Activated T-helper 17 cell treated with anti-CD3 and anti-CD28 coated beads, Interleukin-2, amount 50 U/mL, for 72 hours (primary cell): ENCODE measurements around the gene DPP4. TPM values are rescaled to one million over a fixed set of nuclear protein-coding genes. Genes with fewer than 3 reads are reported as not detected.
"Not testable (repeated sequence)": the region's sequence is repeated elsewhere in the genome, so short reads cannot be mapped to it uniquely, and the experiment has no call there.

Experiments
- ATAC-seq: fragments of 150-1000 bp; cut with Tn5 transposase; replicated peaks from 2 replicates; pipeline ENCODE4 v1.10.0; 2021; ENCODE audit warnings: mild to moderate bottlenecking, moderate library complexity
- H3K27ac Mint-ChIP-seq: one replicate; pipeline ENCODE4 v1.8.0; 2022; ENCODE audit warnings: mixed read lengths
- H3K27me3 Mint-ChIP-seq: one replicate; pipeline ENCODE4 v1.8.0; 2022; ENCODE audit warnings: mixed read lengths
- H3K36me3 Mint-ChIP-seq: one replicate; pipeline ENCODE4 v1.8.0; 2022; ENCODE audit warnings: low read depth, mild to moderate bottlenecking, mixed read lengths
- H3K4me1 Mint-ChIP-seq: one replicate; pipeline ENCODE4 v1.8.0; 2022; ENCODE audit warnings: mixed read lengths
- H3K4me3 Mint-ChIP-seq: one replicate; pipeline ENCODE4 v1.8.0; 2022; ENCODE audit warnings: mild to moderate bottlenecking, mixed read lengths
- H3K9me3 Mint-ChIP-seq: one replicate; pipeline ENCODE4 v1.8.0; 2022; ENCODE audit warnings: mixed read lengths
- total RNA-seq, 2 donors: library from RNA; stranded (reverse); gene quantifications; one replicate each; pipeline ENCODE4 v1.2.3, GENCODE V29; 2022

DPP4 gene
- total RNA-seq, 2 donors from 2014 or later, result 34.6 to 97.7 TPM

GRCh38 chr2:161988589-161988988 lies 85.4 kb downstream of the DPP4 start:
- H3K9me3 Mint-ChIP-seq, result peaks cover 4% of the 10 kb centered on the region
- no peak overlapping the region for H3K4me3 Mint-ChIP-seq
- no peak for ATAC-seq
- H3K27ac Mint-ChIP-seq, result no peak overlapping the region
- peaks cover 19% of the 10 kb centered on the region for H3K36me3 Mint-ChIP-seq
- H3K4me1 Mint-ChIP-seq, result peaks cover 12% of the 10 kb centered on the region
- no peaks in the 10 kb centered on the region for H3K27me3 Mint-ChIP-seq

- no peak overlapping the region for H3K4me3 Mint-ChIP-seq
- H3K27ac Mint-ChIP-seq, result no peak overlapping the region
- H3K36me3 Mint-ChIP-seq, result peaks cover 7% of the 10 kb centered on the region
- no peak for ATAC-seq
- peaks cover 4% of the 10 kb centered on the region for H3K9me3 Mint-ChIP-seq
- H3K27me3 Mint-ChIP-seq, result no peaks in the 10 kb centered on the region
- H3K4me1 Mint-ChIP-seq, result peaks cover 6% of the 10 kb centered on the region
Observed at GRCh38 chr2:161987311-161987710, 86.7 kb downstream of the DPP4 start.

- Mint-ChIP-seq H3K4me3 (no peak overlapping the region), H3K4me1 (peaks cover 26% of the 10 kb centered on the region), H3K9me3 (peaks cover 4% of the 10 kb centered on the region), H3K27me3 (no peaks in the 10 kb centered on the region), H3K27ac (no peak overlapping the region), H3K36me3 (no peaks in the 10 kb centered on the region)
- no peak for ATAC-seq
Observed at GRCh38 chr2:161983866-161984265, 90.1 kb downstream of the DPP4 start.

GRCh38 chr2:161983331-161983651 lies 90.7 kb downstream of the DPP4 start:
- H3K9me3 Mint-ChIP-seq, result peaks cover 4% of the 10 kb centered on the region
- no peaks in the 10 kb centered on the region for H3K36me3 Mint-ChIP-seq
- peak overlapping the region; percentile 56 for H3K4me3 Mint-ChIP-seq
- H3K27ac Mint-ChIP-seq, result peak overlapping the region; percentile 75
- H3K4me1 Mint-ChIP-seq, result peaks cover 26% of the 10 kb centered on the region
- ATAC-seq, result no peak
- no peaks in the 10 kb centered on the region for H3K27me3 Mint-ChIP-seq

GRCh38 chr2:161982548-161983330 lies 91.3 kb downstream of the DPP4 start:
- no peaks in the 10 kb centered on the region for H3K27me3 Mint-ChIP-seq
- ATAC-seq, result no peak
- no peaks in the 10 kb centered on the region for H3K36me3 Mint-ChIP-seq
- H3K9me3 Mint-ChIP-seq, result peaks cover 4% of the 10 kb centered on the region
- peak overlapping the region; percentile 75 for H3K27ac Mint-ChIP-seq
- peaks cover 26% of the 10 kb centered on the region for H3K4me1 Mint-ChIP-seq
- peak overlapping the region; percentile 56 for H3K4me3 Mint-ChIP-seq

GRCh38 chr2:161981679-161982250 lies 92.2 kb downstream of the DPP4 start:
- Mint-ChIP-seq H3K9me3 (peaks cover 4% of the 10 kb centered on the region), H3K4me1 (peaks cover 26% of the 10 kb centered on the region), H3K27me3 (no peaks in the 10 kb centered on the region), H3K36me3 (no peaks in the 10 kb centered on the region), H3K27ac (peak overlapping the region; percentile 74), H3K4me3 (peak overlapping the region; percentile 56)
- ATAC-seq, result peak; percentile 27

GRCh38 chr2:161980976-161981375 lies 93.0 kb downstream of the DPP4 start:
- peak; percentile 55 for ATAC-seq
- Mint-ChIP-seq H3K36me3 (no peaks in the 10 kb centered on the region), H3K27ac (peak overlapping the region; percentile 74), H3K9me3 (no peaks in the 10 kb centered on the region), H3K4me1 (peaks cover 32% of the 10 kb centered on the region), H3K4me3 (peak overlapping the region; percentile 56), H3K27me3 (no peaks in the 10 kb centered on the region)

- Mint-ChIP-seq H3K4me3 (peak overlapping the region; percentile 50), H3K27ac (peak overlapping the region; percentile 75), H3K27me3 (no peaks in the 10 kb centered on the region), H3K4me1 (peaks cover 40% of the 10 kb centered on the region), H3K36me3 (peaks cover 6% of the 10 kb centered on the region), H3K9me3 (peaks cover 5% of the 10 kb centered on the region)
- ATAC-seq, result peak; percentile 56
Observed at GRCh38 chr2:161979490-161979889, 94.5 kb downstream of the DPP4 start.

- H3K4me1 Mint-ChIP-seq, result peaks cover 41% of the 10 kb centered on the region
- peak overlapping the region; percentile 71 for H3K4me3 Mint-ChIP-seq
- not testable (repeated sequence) for H3K27me3 Mint-ChIP-seq, ATAC-seq, H3K9me3 Mint-ChIP-seq, H3K36me3 Mint-ChIP-seq
- peak overlapping the region; percentile 95 for H3K27ac Mint-ChIP-seq
Observed at GRCh38 chr2:161977926-161978325, 96.1 kb downstream of the DPP4 start.

GRCh38 chr2:161976917-161977316 lies 97.1 kb downstream of the DPP4 start:
- H3K36me3 Mint-ChIP-seq, result peaks cover 6% of the 10 kb centered on the region
- peak; percentile 46 for ATAC-seq
- H3K27ac Mint-ChIP-seq, result peak overlapping the region; percentile 95

GRCh38 chr2:161976295-161976694 lies 97.7 kb downstream of the DPP4 start:
- H3K27me3 Mint-ChIP-seq, result no peaks in the 10 kb centered on the region
- ATAC-seq, result no peak
- H3K4me3 Mint-ChIP-seq, result peak overlapping the region; percentile 71
- H3K4me1 Mint-ChIP-seq, result peaks cover 41% of the 10 kb centered on the region
- peak overlapping the region; percentile 95 for H3K27ac Mint-ChIP-seq
- H3K36me3 Mint-ChIP-seq, result peaks cover 6% of the 10 kb centered on the region
- peaks cover 5% of the 10 kb centered on the region for H3K9me3 Mint-ChIP-seq

More at GRCh38 chr2:161976917-161977316, 97.1 kb downstream of the DPP4 start:
- Mint-ChIP-seq H3K9me3 (peaks cover 5% of the 10 kb centered on the region), H3K4me3 (peak overlapping the region; percentile 71), H3K4me1 (peaks cover 44% of the 10 kb centered on the region), H3K27me3 (no peaks in the 10 kb centered on the region)

- H3K4me1 Mint-ChIP-seq, result peaks cover 36% of the 10 kb centered on the region
- H3K27ac Mint-ChIP-seq, result peak overlapping the region; percentile 95
- H3K9me3 Mint-ChIP-seq, result peaks cover 7% of the 10 kb centered on the region
- peak overlapping the region; percentile 71 for H3K4me3 Mint-ChIP-seq
- ATAC-seq, result no peak
- no peaks in the 10 kb centered on the region for H3K27me3 Mint-ChIP-seq
- H3K36me3 Mint-ChIP-seq, result peaks cover 6% of the 10 kb centered on the region
Observed at GRCh38 chr2:161975813-161976160, 98.2 kb downstream of the DPP4 start.

GRCh38 chr2:161975062-161975812 lies 98.8 kb downstream of the DPP4 start:
- ATAC-seq, result no peak
- peaks cover 33% of the 10 kb centered on the region for H3K4me1 Mint-ChIP-seq
- H3K4me3 Mint-ChIP-seq, result peak overlapping the region; percentile 71

GRCh38 chr2:161974461-161974860 lies 99.6 kb downstream of the DPP4 start:
- Mint-ChIP-seq H3K27ac (peak overlapping the region; percentile 95), H3K4me3 (peak overlapping the region; percentile 71), H3K36me3 (peaks cover 6% of the 10 kb centered on the region), H3K27me3 (no peaks in the 10 kb centered on the region), H3K9me3 (peaks cover 9% of the 10 kb centered on the region), H3K4me1 (peaks cover 26% of the 10 kb centered on the region)
- ATAC-seq, result no peak

More at GRCh38 chr2:161975062-161975812, 98.8 kb downstream of the DPP4 start:
- Mint-ChIP-seq H3K9me3 (peaks cover 9% of the 10 kb centered on the region), H3K27ac (peak overlapping the region; percentile 95), H3K36me3 (peaks cover 6% of the 10 kb centered on the region), H3K27me3 (no peaks in the 10 kb centered on the region)
